Heart left ventricle (tissue), 13 donors: ENCODE data around the gene KRT37.

ENCODE experiments used
- CTCF ChIP-seq, 12 donors: fragments of 200-600 bp; sonication (generic) in 4 of 12; IDR thresholded peaks; one replicate each; pipeline versions ENCODE4 v1.5.0 to v1.8.0; 2018 to 2022; ENCODE audit warnings: antibody characterized with exemption in 12 of 12, mild to moderate bottlenecking in 5 of 12
- POLR2A ChIP-seq, 2 donors: fragments of 450-650 bp; IDR thresholded peaks; one replicate each; pipeline ENCODE4 v1.6.1; 2017; ENCODE audit warnings: antibody characterized with exemption in 2 of 2, mild to moderate bottlenecking in 2 of 2, moderate library complexity in 2 of 2
- donor health status: ischemic (EF 13 %, LVEDD 7.1; RV severe dilation, severe dysfunction).
- donor health status: DM: no; HTN: yes; CAD: no.
- donor health status: DM: no; HTN: no; CAD: no.
- donor health status: ischemic (EF 25% LVEDD 6.9; RV normal size, moderate dysfunction).
- donor health status: ischemic (EF 25% LVEDD 5.7; RV mildly dilated, moderate dysfunction).
- donor health status: ischemic (EF 35%, LVEDD 5.7; RV mildly dilated, moderate dysfunction).
- donor health status: nonischemic (EF 11% LVEDD 7.7; RV severe dilation, severe dysfunction).
- donor health status: DM: yes; HTN: yes; CAD: no.
- donor health status: PGD.
- donor health status: ischemic (EF 29% LVEDD 5.4; RV normal size, mild dysfunction).
- donor health status: nonischemic (EF 23%, LVEDD 6.1; RV moderate dilation, normal function).

GRCh38 chr17:41421617-41422016 is 2.8 kb downstream of the KRT37 start:
- TF ChIP-seq POLR2A (IDR thresholded peaks at IDR 0.05) = no peak
- no peak for TF ChIP-seq CTCF (IDR thresholded peaks at IDR 0.05)
